HepG2 (cell line): ENCODE results near the gene CLCN2. TPM values are rescaled to one million over a fixed set of nuclear protein-coding genes. Genes with fewer than 3 reads are reported as not detected.

ENCODE experiments used
- ATF6 ChIP-seq: sonication (generic); formaldehyde crosslinking; conservative IDR thresholded peaks from 2 replicates; pipeline ENCODE4 v1.4.0; 2020; ENCODE audit warnings: missing genetic modification reagents
- ERF ChIP-seq: IDR thresholded peaks from 2 replicates; pipeline ENCODE4 v1.6.1; 2018; ENCODE audit warnings: missing biosample characterization, missing genetic modification reagents
- NCOR1 ChIP-seq: fragments of 200-600 bp; sonication (generic); IDR thresholded peaks from 2 replicates; pipeline ENCODE4 v1.7.0; 2017; ENCODE audit warnings: antibody characterized with exemption, low read length, borderline replicate concordance
- ZNF317 ChIP-seq: sonication (generic); formaldehyde crosslinking; IDR thresholded peaks from 2 replicates; pipeline ENCODE4 v1.5.0; 2020; ENCODE audit warnings: mild to moderate bottlenecking, missing genetic modification reagents
- ZNF576 ChIP-seq: sonication (generic); formaldehyde crosslinking; IDR thresholded peaks from 2 replicates; pipeline ENCODE4 v1.4.0; 2020; ENCODE audit warnings: mild to moderate bottlenecking, missing genetic modification reagents
- ZNF597 ChIP-seq: sonication (generic); formaldehyde crosslinking; IDR thresholded peaks from 2 replicates; pipeline ENCODE4 v1.5.0; 2020; ENCODE audit warnings: missing genetic modification reagents
- ZNF720 ChIP-seq: sonication (generic); formaldehyde crosslinking; IDR thresholded peaks from 2 replicates; pipeline ENCODE4 v1.4.0; 2020; ENCODE audit warnings: missing genetic modification reagents
- polyA plus RNA-seq, 8 experiments: library from polyadenylated mRNA; depleted of rRNA in 3 of 8; stranded (reverse) in 7 of 8; unstranded in 1 of 8; fragments of >200 nt; fragmentation: Illumina TruSeq in 4 of 8; extraction: Trizol in 4 of 8; gene quantifications; 2 replicates each; pipeline versions ENCODE4 v1.2.1 to v1.2.3, GENCODE V29; 2011 to 2016; ENCODE audit warnings: low read depth in 4 of 8, missing spikeins in 1 of 8, mixed read lengths in 1 of 8; ENCODE audit not compliant: insufficient read depth in 1 of 8
- total RNA-seq, 5 experiments: library from RNA; depleted of rRNA; stranded (reverse); fragments of >200 nt; fragmentation: Illumina TruSeq; extraction: Trizol; gene quantifications; 2 replicates each; pipeline ENCODE4 v1.2.3, GENCODE V29; 2016; ENCODE audit warnings: low read depth in 1 of 5
- TF ChIP-seq, protein P1 (sequence below): sonication (generic); formaldehyde crosslinking; conservative IDR thresholded peaks from 2 replicates; pipeline ENCODE4 v1.4.0; 2020; ENCODE audit warnings: missing genetic modification reagents

CLCN2 gene
- total and polyA plus RNA-seq, 2 of the 13 experiments (the other 11 are each of a cell fraction or from before 2014, with no cell fraction given) = 11.4 to 13.5 TPM

GRCh38 chr3:184345317-184346144 lies 15.9 kb downstream of the CLCN2 start (continued):
- TF ChIP-seq, protein P1, sequence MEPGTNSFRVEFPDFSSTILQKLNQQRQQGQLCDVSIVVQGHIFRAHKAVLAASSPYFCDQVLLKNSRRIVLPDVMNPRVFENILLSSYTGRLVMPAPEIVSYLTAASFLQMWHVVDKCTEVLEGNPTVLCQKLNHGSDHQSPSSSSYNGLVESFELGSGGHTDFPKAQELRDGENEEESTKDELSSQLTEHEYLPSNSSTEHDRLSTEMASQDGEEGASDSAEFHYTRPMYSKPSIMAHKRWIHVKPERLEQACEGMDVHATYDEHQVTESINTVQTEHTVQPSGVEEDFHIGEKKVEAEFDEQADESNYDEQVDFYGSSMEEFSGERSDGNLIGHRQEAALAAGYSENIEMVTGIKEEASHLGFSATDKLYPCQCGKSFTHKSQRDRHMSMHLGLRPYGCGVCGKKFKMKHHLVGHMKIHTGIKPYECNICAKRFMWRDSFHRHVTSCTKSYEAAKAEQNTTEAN (CRISPR knock-in tag) = no peak
- TF ChIP-seq ZNF720 (CRISPR knock-in tag) = no peak
- TF ChIP-seq ZNF576 = no peak
- no peak for TF ChIP-seq ATF6 (CRISPR knock-in tag)
- TF ChIP-seq ZNF597 (CRISPR knock-in tag) = no peak
- no peak for TF ChIP-seq ZNF317 (CRISPR knock-in tag)
- TF ChIP-seq NCOR1 = no peak
- no peak for TF ChIP-seq ERF (CRISPR knock-in tag)
